GM19324 (cell line): ENCODE results near the gene DNM3.

Experiments used
- ATAC-seq: cut with Tn5 transposase; IDR thresholded peaks from one replicate; pipeline ENCODE4 v1.9.1; 2021; ENCODE audit warnings: mild to moderate bottlenecking, moderate library complexity; ENCODE audit not compliant: unreplicated experiment, low FRiP score

The DNM3 gene

DNA sequence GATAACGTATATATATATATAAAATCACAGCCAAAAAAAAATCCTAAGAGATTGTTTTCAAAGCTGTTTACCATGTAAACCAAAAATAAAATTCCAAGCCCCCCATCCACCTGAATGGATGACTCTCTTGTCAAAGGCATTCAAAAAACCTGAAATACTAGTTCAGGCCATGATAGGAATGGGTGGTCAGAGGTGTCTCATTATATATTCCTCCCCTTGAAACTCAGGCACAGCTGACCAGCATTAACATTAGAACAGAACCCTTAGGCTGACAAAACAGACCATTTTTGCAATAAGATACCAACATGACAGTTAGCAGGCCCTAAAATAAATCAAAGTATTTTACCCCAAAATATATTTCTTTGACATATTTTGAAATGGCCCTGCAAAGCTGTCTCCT is 122.5 kb downstream of the DNM3 start:
- no peak for ATAC-seq

- no peak for ATAC-seq
Observed at GRCh38 chr1:171965777-171966176, 124.5 kb downstream of the DNM3 start.

DNA sequence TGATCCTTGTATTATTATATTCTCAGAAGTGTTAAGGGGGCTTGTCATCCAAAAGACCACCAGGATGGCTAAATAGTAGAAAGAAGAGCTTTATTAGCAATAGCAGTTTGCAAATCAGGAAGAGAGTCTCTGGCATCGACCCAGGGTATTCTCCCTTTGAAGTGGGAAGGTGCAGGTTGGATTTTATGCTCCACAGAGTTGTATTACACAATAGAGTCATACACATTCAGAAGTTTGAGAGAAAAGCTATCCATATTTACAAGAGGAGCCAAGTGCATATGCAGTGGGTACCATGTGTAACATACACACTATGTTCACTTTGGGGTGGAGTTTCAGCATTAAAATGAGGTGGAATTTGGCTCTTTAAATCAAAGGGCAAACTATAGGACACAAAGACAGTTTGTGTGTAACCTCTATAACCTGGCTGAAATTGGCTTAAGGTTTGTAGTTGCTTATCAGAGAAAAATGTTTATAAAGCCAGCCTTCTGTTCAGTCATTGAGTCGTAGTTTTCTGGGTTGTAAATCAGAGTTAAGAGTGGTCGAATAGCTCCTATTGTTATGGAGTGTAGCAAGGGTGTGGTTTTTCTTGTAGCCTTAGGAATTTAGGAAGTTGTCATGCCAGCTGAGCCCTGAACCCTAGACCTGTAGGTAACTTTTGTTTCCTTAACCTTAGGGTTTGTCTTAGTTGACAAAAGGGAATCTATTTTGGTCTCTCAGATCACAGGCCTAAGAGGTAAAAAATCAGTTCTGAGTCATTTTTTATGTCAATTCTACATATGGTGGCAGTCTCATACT is 125.3 kb downstream of the DNM3 start:
- ATAC-seq = no peak

DNA sequence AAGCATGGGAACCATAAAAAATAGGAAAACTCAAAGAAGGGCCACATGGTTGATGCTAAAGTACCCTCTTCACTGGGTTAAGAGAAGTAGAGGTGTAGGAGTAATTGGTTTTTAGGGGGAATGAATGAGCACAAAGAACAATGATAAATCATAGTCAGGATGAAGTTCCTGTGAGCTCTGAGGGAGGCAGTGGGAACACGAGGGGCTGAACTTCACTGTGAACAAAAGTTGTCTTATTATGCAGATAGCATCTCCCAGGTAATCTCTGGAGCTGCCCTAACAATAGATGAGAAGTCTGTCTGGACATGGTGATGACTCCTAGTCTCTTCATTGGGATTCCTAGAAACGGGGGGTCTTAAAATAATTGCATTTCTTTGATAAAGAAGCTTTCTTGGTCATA is 127.9 kb downstream of the DNM3 start:
- ATAC-seq = no peak

DNA sequence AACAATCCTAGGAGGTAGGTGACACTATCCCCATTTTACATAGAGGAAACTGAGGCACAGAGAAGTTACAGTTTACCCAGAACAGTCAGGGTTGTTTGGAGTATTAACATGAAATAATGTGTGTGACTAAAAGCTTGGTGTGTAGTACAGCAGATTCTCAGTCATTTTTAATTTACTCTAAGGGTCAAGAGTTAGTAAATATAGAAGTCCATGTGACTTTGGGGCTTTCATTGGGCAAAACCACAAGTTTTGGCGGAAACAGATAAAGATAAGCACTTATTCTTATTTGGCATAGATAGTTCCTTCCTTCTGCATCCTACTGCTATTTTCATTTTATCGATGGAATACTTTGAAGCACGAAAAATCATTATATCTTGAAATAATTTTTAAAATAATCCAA is 128.5 kb downstream of the DNM3 start:
- no peak for ATAC-seq

DNA sequence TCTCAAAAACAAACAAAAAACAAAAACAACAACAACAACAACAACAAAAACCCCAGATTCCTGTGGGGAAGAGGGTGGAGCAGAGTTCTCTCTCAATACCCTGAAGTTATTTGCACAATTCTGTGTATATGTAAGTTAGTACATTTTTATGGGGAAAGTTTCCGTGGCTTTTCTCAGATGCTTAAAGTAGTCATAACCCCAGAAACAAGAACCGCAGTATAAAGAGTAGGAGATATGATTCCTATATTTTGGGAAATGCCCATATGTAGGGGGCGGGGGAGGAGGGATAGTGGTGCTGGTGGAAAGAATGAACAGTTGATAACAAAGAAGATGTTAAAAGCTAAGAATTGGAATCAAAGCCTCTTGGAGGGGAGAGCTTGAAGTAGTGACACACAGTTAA is 131.5 kb downstream of the DNM3 start:
- ATAC-seq = no peak

- no peak for ATAC-seq
Observed at GRCh38 chr1:171973421-171973820, 132.1 kb downstream of the DNM3 start.

GRCh38 chr1:171981303-171981702 is 140.0 kb downstream of the DNM3 start:
- no peak for ATAC-seq

- ATAC-seq = no peak
Observed at GRCh38 chr1:171983584-171983983, 142.3 kb downstream of the DNM3 start.

- ATAC-seq = no peak
Observed at GRCh38 chr1:171984262-171984661, 143.0 kb downstream of the DNM3 start.

GRCh38 chr1:171984850-171985485 is 143.7 kb downstream of the DNM3 start:
- no peak for ATAC-seq

GRCh38 chr1:171985639-171986038 is 144.3 kb downstream of the DNM3 start:
- ATAC-seq = no peak

GRCh38 chr1:171988243-171988885 is 147.1 kb downstream of the DNM3 start:
- ATAC-seq = no peak

- ATAC-seq = no peak
Observed at GRCh38 chr1:171990371-171990770, 149.1 kb downstream of the DNM3 start.

DNA sequence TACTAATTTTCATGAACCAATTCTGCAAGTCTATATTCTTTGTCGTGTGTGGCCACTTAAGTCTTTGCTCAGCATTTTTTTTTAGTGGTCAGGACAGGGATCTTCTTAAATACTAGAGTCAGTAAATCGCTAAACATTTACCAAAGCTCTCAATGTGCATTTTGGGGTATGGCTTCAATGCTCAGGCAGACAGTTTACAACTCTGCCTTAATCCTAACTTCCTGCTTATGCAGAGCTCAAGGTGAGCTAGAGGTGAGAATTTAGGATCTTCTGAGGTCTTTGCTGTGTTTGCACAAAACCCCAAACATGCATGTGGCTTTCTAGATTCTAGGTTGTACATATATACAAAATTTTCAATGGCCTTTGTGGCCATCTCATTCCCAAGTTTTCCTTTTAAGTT is 153.0 kb downstream of the DNM3 start:
- no peak for ATAC-seq

GRCh38 chr1:171995573-171995972 is 154.3 kb downstream of the DNM3 start:
- ATAC-seq = no peak

DNA sequence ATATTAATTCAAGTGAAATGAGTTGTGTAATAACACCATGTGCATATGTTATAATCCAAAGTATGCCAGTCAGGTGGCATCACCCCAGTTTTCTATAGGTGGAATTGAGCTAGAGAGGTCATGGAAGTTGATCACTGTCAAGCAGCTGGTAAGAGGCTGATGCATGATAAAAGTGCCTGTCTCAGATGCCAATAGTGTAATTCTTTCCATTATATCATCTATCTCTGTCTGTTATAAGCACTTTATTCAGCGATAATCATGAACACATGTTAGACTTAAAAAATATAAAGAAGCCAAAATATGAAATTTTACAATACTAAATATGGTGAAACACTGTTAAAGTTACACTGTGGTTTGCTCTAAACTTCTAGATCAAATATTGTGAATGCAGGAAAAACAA is 156.6 kb downstream of the DNM3 start:
- no peak for ATAC-seq

DNA sequence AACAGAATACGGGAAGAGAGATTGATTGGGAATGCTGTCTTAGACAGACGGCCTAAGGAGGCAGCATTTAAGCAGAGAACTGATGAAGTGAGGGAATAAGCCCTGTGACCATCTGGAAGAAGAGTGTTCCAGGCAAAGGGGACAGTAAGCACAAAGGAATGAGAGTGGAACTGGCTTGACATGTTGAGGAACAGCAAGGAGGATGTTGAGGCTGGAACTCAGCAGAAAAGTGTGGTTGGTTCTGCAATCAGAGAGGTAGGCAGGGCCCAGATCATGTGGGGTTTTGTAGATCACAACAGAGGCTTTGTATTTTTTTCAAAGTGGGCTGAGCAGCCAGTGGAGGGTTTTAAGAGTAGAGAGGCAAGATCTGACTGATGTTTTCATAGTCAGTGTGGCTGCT is 157.4 kb downstream of the DNM3 start:
- no peak for ATAC-seq

- ATAC-seq = no peak
Observed at GRCh38 chr1:171999756-172000155, 158.5 kb downstream of the DNM3 start.

GRCh38 chr1:172001288-172001687 is 160.0 kb downstream of the DNM3 start:
- no peak for ATAC-seq

- ATAC-seq = no peak
Observed at GRCh38 chr1:172002725-172003345, 161.5 kb downstream of the DNM3 start.
